ENCODE results near the gene RUBCNL. TPM values are rescaled to one million over a fixed set of nuclear protein-coding genes. Genes with fewer than 3 reads are reported as not detected.
A peak's percentile ranks its signal among the peaks of the same experiment; 100 is the strongest.
"Not testable (repeated sequence)": the region's sequence is repeated elsewhere in the genome, so short reads cannot be mapped to it uniquely, and the experiment has no call there.

The RUBCNL gene
- 3.5 TPM for total RNA-seq
- long read RNA-seq, partial matches to known transcripts = 1 of 9 reads
- long read RNA-seq, other reads (novel, unspliced or antisense) = 6 of 9 reads

- Histone ChIP-seq H3K4me3 (peak within 1 kb of the TSS; percentile 59), H3K4me1 (peaks cover 25% of the 10 kb centered on the region), H3K36me3 (no peaks in the 10 kb centered on the region), H3K27ac (peak within 1 kb of the TSS; percentile 53), H3K9me3 (no peaks in the 10 kb centered on the region), H3K27me3 (ENCODE audit: low read depth) (peaks cover 33% of the 10 kb centered on the region)
- no peak for TF ChIP-seq CTCF (IDR thresholded peaks at IDR 0.05)
- peak; percentile 67 for DNase-seq
- peak; percentile 65 to 69 for ATAC-seq
- intact Hi-C loops (cut with DNase I) = no loop called here
Observed at GRCh38 chr13:46387064-46387851, at the start of gene RUBCNL. TSS of gene RUBCNL (minus strand) at chr13:46387252. CDS start at chr13:46372475, 14,777 bp downstream.

- H3K9me3 ChIP-seq; H3K27me3 ChIP-seq (ENCODE audit: low read depth); DNase-seq; H3K4me1 ChIP-seq; ATAC-seq; H3K36me3 ChIP-seq; H3K4me3 ChIP-seq; H3K27ac ChIP-seq; intact Hi-C loops (cut with DNase I): not testable (repeated sequence)
Observed at GRCh38 chr13:46429558-46429957, 42.5 kb upstream of the RUBCNL start.

- intact Hi-C loops (cut with DNase I) = no loop called here
- no peaks in the 10 kb centered on the region for H3K36me3 ChIP-seq
- H3K27me3 ChIP-seq (ENCODE audit: low read depth) = no peaks in the 10 kb centered on the region
- ATAC-seq (no peak), DNase-seq (no peak)
- H3K4me3 ChIP-seq = no peak overlapping the region
- TF ChIP-seq CTCF (IDR thresholded peaks at IDR 0.05) = no peak
- peaks cover 17% of the 10 kb centered on the region for H3K4me1 ChIP-seq
- no peak overlapping the region for H3K27ac ChIP-seq
- no peaks in the 10 kb centered on the region for H3K9me3 ChIP-seq
Observed at GRCh38 chr13:46405457-46405856, 18.4 kb upstream of the RUBCNL start.

- DNase-seq (no peak), ATAC-seq (peak in 1 of 2 donors; percentile 44)
- intact Hi-C loops (cut with DNase I) = no loop called here
- TF ChIP-seq CTCF (IDR thresholded peaks at IDR 0.05) = no peak
- Histone ChIP-seq H3K4me3 (no peak overlapping the region), H3K36me3 (no peaks in the 10 kb centered on the region), H3K27me3 (ENCODE audit: low read depth) (no peaks in the 10 kb centered on the region), H3K4me1 (peaks cover 17% of the 10 kb centered on the region), H3K27ac (peak overlapping the region; percentile 73), H3K9me3 (no peaks in the 10 kb centered on the region)
Observed at GRCh38 chr13:46404733-46405100, 17.7 kb upstream of the RUBCNL start.

DNA sequence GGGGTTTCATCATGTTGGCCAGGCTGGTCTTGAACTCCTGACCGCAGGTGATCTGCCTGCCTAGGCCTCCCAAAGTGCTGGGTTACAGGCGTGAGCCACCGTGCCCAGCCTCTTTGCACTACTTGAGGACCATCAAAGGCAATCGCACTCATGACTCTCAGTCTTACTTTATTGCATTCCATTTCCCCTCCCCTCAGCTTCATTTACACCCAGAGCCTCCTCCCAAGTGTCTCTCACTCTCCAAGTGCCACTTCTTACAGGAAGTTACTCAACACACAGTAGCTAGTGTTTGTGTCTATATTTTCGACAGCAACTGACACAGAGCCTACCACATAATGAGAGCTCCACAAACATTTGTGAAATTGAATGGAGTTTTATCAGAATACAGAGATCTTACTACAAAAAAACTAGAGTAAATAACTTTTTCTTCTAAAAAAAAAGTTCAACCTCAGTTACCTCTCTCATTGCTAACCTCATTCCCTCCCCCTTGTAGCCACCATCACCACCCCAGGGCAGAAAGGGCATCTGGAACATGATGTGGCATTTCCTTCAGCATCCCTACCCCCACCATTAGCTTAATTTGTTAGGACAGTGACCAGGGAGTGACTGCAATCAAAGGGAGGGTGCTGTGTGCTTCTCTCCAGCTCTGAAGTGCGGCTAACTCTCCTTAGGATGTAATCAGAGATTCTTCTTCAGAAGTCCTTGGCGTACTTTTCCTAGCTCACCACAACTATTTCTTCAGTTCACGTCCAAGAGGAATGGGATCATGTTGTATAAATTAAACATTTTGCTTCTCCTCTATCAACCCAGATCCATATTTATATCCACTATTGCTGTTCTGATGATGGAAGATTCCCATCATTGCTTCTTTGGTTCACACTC, 17.0 kb upstream of the RUBCNL start:
- peak; percentile 91 to 94 for ATAC-seq
- H3K9me3 ChIP-seq = no peaks in the 10 kb centered on the region
- TF ChIP-seq CTCF (IDR thresholded peaks at IDR 0.05) = no peak

More for the DNA sequence above, 17.0 kb upstream of the RUBCNL start:
- H3K27ac ChIP-seq = peak overlapping the region; percentile 73
- H3K4me1 ChIP-seq = peaks cover 17% of the 10 kb centered on the region
- no peaks in the 10 kb centered on the region for H3K36me3 ChIP-seq
- peak; percentile 55 for DNase-seq
- no peaks in the 10 kb centered on the region for H3K27me3 ChIP-seq (ENCODE audit: low read depth)
- no peak overlapping the region for H3K4me3 ChIP-seq
- intact Hi-C loops (cut with DNase I) = no loop called here

Data from lower lobe of right lung (tissue), 2 donors.